ENCODE measurements around the gene SLC35B2.

The SLC35B2 gene

GRCh38 chr6:44226368-44227147, 30.8 kb downstream of the SLC35B2 start:
- peaks cover 0 to 2% (median 0%) of the 10 kb centered on the region in 3 experiments for H3K27me3 ChIP-seq (ENCODE audit: control insufficient read depth in 3 of 3, insufficient read depth in 3 of 3, low read depth in 1 of 3, low read length in 3 of 3)
- no peak overlapping the region for H2BK12ac ChIP-seq (ENCODE audit: low read length)
- H2BK5ac ChIP-seq (ENCODE audit: low read length), result peak overlapping the region; percentile 43
- H3K79me1 ChIP-seq (ENCODE audit: low read depth, low read length), result peaks cover 9% of the 10 kb centered on the region
- no peak overlapping the region for H3K14ac ChIP-seq (ENCODE audit: low read length)
- no CpG with 5 or more reads among the region's 15 CpGs for WGBS, 2 donors (ENCODE audit: extremely low coverage in 2 of 2, insufficient read length in 2 of 2, insufficient replicate concordance in 1 of 2)
- peaks cover 4 to 36% of the 10 kb centered on the region in 2 donors for H3K36me3 ChIP-seq (replicated peaks in 1 of 2; ENCODE audit: control insufficient read depth in 2 of 2, insufficient read depth in 2 of 2, low read length in 2 of 2)
- DNase-seq (ENCODE audit: low spot score), result no peak
- H2BK120ac ChIP-seq (ENCODE audit: low read depth, low read length), result no peak overlapping the region
- H3K18ac ChIP-seq (ENCODE audit: low read length), result peak overlapping the region; percentile 55
- H3K9me3 ChIP-seq (replicated peaks in 1 of 2; ENCODE audit: control insufficient read depth in 2 of 2, insufficient read depth in 1 of 2, low read depth in 1 of 2, low read length in 2 of 2), result no peaks in the 10 kb centered on the region
- H3K4ac ChIP-seq (ENCODE audit: low read length), result no peak overlapping the region
- peak overlapping the region; percentile 12 for H3K4me2 ChIP-seq (ENCODE audit: insufficient read depth, low read length, poor library complexity, severe bottlenecking)
- peaks cover 40 to 43% of the 10 kb centered on the region in 2 donors for H3K4me1 ChIP-seq (ENCODE audit: control insufficient read depth in 2 of 2, insufficient read depth in 1 of 2, low read depth in 1 of 2, low read length in 2 of 2)
- no peak overlapping the region for H2AFZ ChIP-seq (ENCODE audit: low read length)
- H2AK5ac ChIP-seq (ENCODE audit: low read depth, low read length), result peak overlapping the region; percentile 50
- H3K23ac ChIP-seq (ENCODE audit: low read depth, low read length, poor library complexity), result no peak overlapping the region
- H2BK15ac ChIP-seq (ENCODE audit: low read length), result no peak overlapping the region
- H4K8ac ChIP-seq (ENCODE audit: low read depth, low read length), result no peak overlapping the region
- H4K91ac ChIP-seq (ENCODE audit: low read depth, low read length, poor library complexity), result no peak overlapping the region
- H3K27ac ChIP-seq (replicated peaks; ENCODE audit: low read length), result peak overlapping the region; percentile 36
- H3K4me3 ChIP-seq (ENCODE audit: low read length in 2 of 2), result no peak overlapping the region
- H3K9ac ChIP-seq (ENCODE audit: low read depth, low read length, poor library complexity), result peak overlapping the region; percentile 46

GRCh38 chr6:44225579-44226325, 31.6 kb downstream of the SLC35B2 start:
- Histone ChIP-seq H3K14ac (ENCODE audit: low read length) (no peak overlapping the region), H3K27ac (replicated peaks; ENCODE audit: low read length) (no peak overlapping the region), H4K8ac (ENCODE audit: low read depth, low read length) (no peak overlapping the region), H3K4ac (ENCODE audit: low read length) (no peak overlapping the region), H3K4me3 (ENCODE audit: low read length in 2 of 2) (no peak overlapping the region), H3K27me3 (ENCODE audit: control insufficient read depth in 3 of 3, insufficient read depth in 3 of 3, low read depth in 1 of 3, low read length in 3 of 3) (peaks cover 0 to 2% (median 0%) of the 10 kb centered on the region in 3 experiments), H3K9me3 (replicated peaks in 1 of 2; ENCODE audit: control insufficient read depth in 2 of 2, insufficient read depth in 1 of 2, low read depth in 1 of 2, low read length in 2 of 2) (no peaks in the 10 kb centered on the region), H3K23ac (ENCODE audit: low read depth, low read length, poor library complexity) (no peak overlapping the region), H3K4me1 (ENCODE audit: control insufficient read depth in 2 of 2, insufficient read depth in 1 of 2, low read depth in 1 of 2, low read length in 2 of 2) (peaks cover 43 to 47% of the 10 kb centered on the region in 2 donors), H3K9ac (ENCODE audit: low read depth, low read length, poor library complexity) (peak overlapping the region; percentile 46), H3K4me2 (ENCODE audit: insufficient read depth, low read length, poor library complexity, severe bottlenecking) (no peak overlapping the region), H2BK15ac (ENCODE audit: low read length) (no peak overlapping the region), H2BK120ac (ENCODE audit: low read depth, low read length) (no peak overlapping the region), H2AK5ac (ENCODE audit: low read depth, low read length) (peak overlapping the region; percentile 20), H3K18ac (ENCODE audit: low read length) (peak overlapping the region; percentile 58), H3K36me3 (replicated peaks in 1 of 2; ENCODE audit: control insufficient read depth in 2 of 2, insufficient read depth in 2 of 2, low read length in 2 of 2) (peaks cover 1 to 28% of the 10 kb centered on the region in 2 donors), H3K79me1 (ENCODE audit: low read depth, low read length) (peaks cover 13% of the 10 kb centered on the region), H2AFZ (ENCODE audit: low read length) (no peak overlapping the region), H2BK12ac (ENCODE audit: low read length) (no peak overlapping the region), H4K91ac (ENCODE audit: low read depth, low read length, poor library complexity) (no peak overlapping the region), H2BK5ac (ENCODE audit: low read length) (peak overlapping the region; percentile 43)
- no CpG with 5 or more reads among the region's 8 CpGs for WGBS, 2 donors (ENCODE audit: extremely low coverage in 2 of 2, insufficient read length in 2 of 2, insufficient replicate concordance in 1 of 2)
- DNase-seq (ENCODE audit: low spot score), result no peak

GRCh38 chr6:44224965-44225305, 32.4 kb downstream of the SLC35B2 start:
- Histone ChIP-seq H3K27ac (replicated peaks; ENCODE audit: low read length) (no peak overlapping the region), H2AK5ac (ENCODE audit: low read depth, low read length) (no peak overlapping the region), H3K18ac (ENCODE audit: low read length) (no peak overlapping the region), H4K8ac (ENCODE audit: low read depth, low read length) (no peak overlapping the region), H2BK120ac (ENCODE audit: low read depth, low read length) (no peak overlapping the region), H3K79me1 (ENCODE audit: low read depth, low read length) (peaks cover 13% of the 10 kb centered on the region), H3K4me1 (ENCODE audit: control insufficient read depth in 2 of 2, insufficient read depth in 1 of 2, low read depth in 1 of 2, low read length in 2 of 2) (peaks cover 43 to 47% of the 10 kb centered on the region in 2 donors), H3K4ac (ENCODE audit: low read length) (no peak overlapping the region), H4K91ac (ENCODE audit: low read depth, low read length, poor library complexity) (no peak overlapping the region), H3K36me3 (replicated peaks in 1 of 2; ENCODE audit: control insufficient read depth in 2 of 2, insufficient read depth in 2 of 2, low read length in 2 of 2) (peaks cover 0 to 20% of the 10 kb centered on the region in 2 donors), H3K4me3 (ENCODE audit: low read length in 2 of 2) (peak overlapping the region; percentile 20 to 56), H3K9me3 (replicated peaks in 1 of 2; ENCODE audit: control insufficient read depth in 2 of 2, insufficient read depth in 1 of 2, low read depth in 1 of 2, low read length in 2 of 2) (no peaks in the 10 kb centered on the region), H2BK5ac (ENCODE audit: low read length) (no peak overlapping the region), H2BK12ac (ENCODE audit: low read length) (no peak overlapping the region), H2BK15ac (ENCODE audit: low read length) (no peak overlapping the region), H3K14ac (ENCODE audit: low read length) (no peak overlapping the region), H3K23ac (ENCODE audit: low read depth, low read length, poor library complexity) (no peak overlapping the region), H3K9ac (ENCODE audit: low read depth, low read length, poor library complexity) (no peak overlapping the region), H3K4me2 (ENCODE audit: insufficient read depth, low read length, poor library complexity, severe bottlenecking) (no peak overlapping the region), H2AFZ (ENCODE audit: low read length) (no peak overlapping the region), H3K27me3 (ENCODE audit: control insufficient read depth in 3 of 3, insufficient read depth in 3 of 3, low read depth in 1 of 3, low read length in 3 of 3) (peaks cover 0 to 2% (median 0%) of the 10 kb centered on the region in 3 experiments)
- DNase-seq (ENCODE audit: low spot score), result no peak
- no CpG with 5 or more reads among the region's 4 CpGs for WGBS, 2 donors (ENCODE audit: extremely low coverage in 2 of 2, insufficient read length in 2 of 2, insufficient replicate concordance in 1 of 2)
